Heart right ventricle (tissue), 16 donors: Measurements from ENCODE around the gene CD99L2. TPM values are rescaled to one million over a fixed set of nuclear protein-coding genes. Genes with fewer than 3 reads are reported as not detected.
A peak's percentile ranks its signal among the peaks of the same experiment; 100 is the strongest.

Source experiments
- ATAC-seq, 8 donors: fragments of 200-7000 bp; cut with Tn5 transposase; one replicate each; pipeline ENCODE4 v1.9.1; 2020; ENCODE audit warnings: mild to moderate bottlenecking in 8 of 8, moderate library complexity in 8 of 8, moderate number of reproducible peaks in 1 of 8
- DNase-seq, 2 donors: peaks; one replicate each; pipeline ENCODE4 v3.0.0-alpha.2; 2020
- H3K27ac ChIP-seq, 10 donors: fragments of 200-600 bp; sonication (generic) in 2 of 10; one replicate each; pipeline versions ENCODE4 v1.5.0 to v1.8.0; 2020 to 2022; ENCODE audit warnings: mild to moderate bottlenecking in 3 of 10
- H3K27me3 ChIP-seq, 7 donors: fragments of 200-600 bp; one replicate each; pipeline ENCODE4 v1.8.0; 2021 to 2022; ENCODE audit warnings: mild to moderate bottlenecking in 2 of 7
- H3K36me3 ChIP-seq, 9 donors: fragments of 200-600 bp; sonication (generic) in 1 of 9; one replicate each; pipeline versions ENCODE4 v1.5.0 to v1.8.0; 2020 to 2022; ENCODE audit warnings: mild to moderate bottlenecking in 2 of 9
- H3K4me1 ChIP-seq, 9 donors: fragments of 200-600 bp; sonication (generic) in 1 of 9; one replicate each; pipeline versions ENCODE4 v1.5.0 to v1.8.0; 2020 to 2022; ENCODE audit warnings: mild to moderate bottlenecking in 4 of 9
- H3K4me3 ChIP-seq, 10 donors: fragments of 200-600 bp; sonication (generic) in 2 of 10; one replicate each; pipeline versions ENCODE4 v1.5.0 to v1.8.0; 2020 to 2022; ENCODE audit warnings: mild to moderate bottlenecking in 7 of 10, moderate library complexity in 2 of 10
- H3K9me3 ChIP-seq, 11 donors: fragments of 200-600 bp in 10 of 11; sonication (generic) in 2 of 11; one replicate each; pipeline versions ENCODE4 v1.5.0 to v1.8.0; 2013 to 2022; ENCODE audit warnings: mild to moderate bottlenecking in 2 of 11, control low read depth in 1 of 11, moderate library complexity in 1 of 11
- WGBS, 2 donors: extraction: QIAGEN DNeasy Blood & Tissue Kit; methylation state at CpG; one replicate each; pipeline ENCODE4 v1.1.7; 2013; ENCODE audit warnings: inconsistent platforms in 1 of 2; 5-methylcytosine and 5-hydroxymethylcytosine counted together
- intact Hi-C, 10 donors: fragments of 100-400 bp; cut with DNase I; formaldehyde crosslinking; loops; one replicate each; pipeline versions ENCODE4 v1.11.1 to v1.14.2; 2022
- polyA plus RNA-seq, 2 donors: library from polyadenylated mRNA; stranded (reverse); fragments of 200-250 nt; gene quantifications; one replicate each; pipeline ENCODE4 v1.2.3, GENCODE V29; 2013
- total RNA-seq, 10 donors: library from RNA; stranded (reverse); fragmentation: NEBNext Ultra II Directional in 3 of 10; extraction: Animal tissue kit (Norgen Biotek cat#: 25700) in 3 of 10; gene quantifications; one replicate each; pipeline versions ENCODE4 v1.2.1 to v1.2.4, GENCODE V29; 2021 to 2023
- TF ChIP-seq, protein P1 (sequence below), 9 donors: fragments of 200-600 bp; sonication (generic) in 2 of 9; IDR thresholded peaks; one replicate each; pipeline versions ENCODE4 v1.5.0 to v1.8.0; 2021 to 2022; ENCODE audit warnings: antibody characterized with exemption in 9 of 9, mild to moderate bottlenecking in 5 of 9, moderate library complexity in 1 of 9
- donor health status: Arrhythmogenic right ventricular cardiomyopathy.
- donor health status: ischemic (EF 13 %, LVEDD 7.1; RV severe dilation, severe dysfunction).
- donor health status: healthy with polysubstance abuse.
- donor health status: DM: no; HTN: yes; CAD: no.
- donor health status: DM: no; HTN: no; CAD: no.
- donor health status: ischemic (EF 25% LVEDD 6.9; RV normal size, moderate dysfunction).
- donor health status: ischemic (EF 25% LVEDD 5.7; RV mildly dilated, moderate dysfunction).
- donor health status: healthy.
- donor health status: DM: yes; HTN: yes; CAD: no.
- donor health status: Ischemic cardiomyopathy.
- donor health status: ischemic (EF 35%, LVEDD 5.7; RV mildly dilated, moderate dysfunction).
- donor health status: nonischemic (EF 11% LVEDD 7.7; RV severe dilation, severe dysfunction).
- donor health status: DM: yes; HTN: yes; CAD: no.
- donor health status: PGD.
- donor health status: ischemic (EF 29% LVEDD 5.4; RV normal size, mild dysfunction).
- donor health status: nonischemic (EF 23%, LVEDD 6.1; RV moderate dilation, normal function).

CD99L2 gene
- total and polyA plus RNA-seq, 12 donors: 32.6 to 122 (median 78.8) TPM

DNA sequence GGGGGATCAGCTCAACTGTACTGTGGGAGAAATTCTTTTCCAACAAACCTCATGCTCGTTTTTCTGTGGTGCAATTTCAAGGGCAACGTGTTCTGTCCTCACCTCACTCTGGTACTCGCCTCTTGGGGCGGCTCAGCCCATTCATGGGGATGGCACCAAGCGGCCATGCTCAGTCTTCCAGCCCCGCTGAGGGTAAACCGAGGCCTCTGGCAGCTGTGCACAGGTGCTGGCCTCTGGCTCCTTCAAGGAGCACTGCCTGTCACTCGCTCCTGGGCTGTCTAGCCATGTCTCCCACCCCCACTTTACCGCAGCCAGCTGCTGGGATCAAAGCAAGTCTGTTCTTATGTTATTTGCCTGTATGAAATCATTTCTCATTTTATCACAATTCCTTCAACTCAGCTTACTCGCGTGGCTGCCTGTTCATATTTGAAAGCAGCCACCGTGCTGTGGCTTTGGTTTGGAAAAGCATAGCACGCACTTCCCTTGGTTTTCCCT, 135.1 kb downstream of the CD99L2 start:
- intact Hi-C loops: no loop called here
- ATAC-seq: no peak
- TF ChIP-seq, protein P1, sequence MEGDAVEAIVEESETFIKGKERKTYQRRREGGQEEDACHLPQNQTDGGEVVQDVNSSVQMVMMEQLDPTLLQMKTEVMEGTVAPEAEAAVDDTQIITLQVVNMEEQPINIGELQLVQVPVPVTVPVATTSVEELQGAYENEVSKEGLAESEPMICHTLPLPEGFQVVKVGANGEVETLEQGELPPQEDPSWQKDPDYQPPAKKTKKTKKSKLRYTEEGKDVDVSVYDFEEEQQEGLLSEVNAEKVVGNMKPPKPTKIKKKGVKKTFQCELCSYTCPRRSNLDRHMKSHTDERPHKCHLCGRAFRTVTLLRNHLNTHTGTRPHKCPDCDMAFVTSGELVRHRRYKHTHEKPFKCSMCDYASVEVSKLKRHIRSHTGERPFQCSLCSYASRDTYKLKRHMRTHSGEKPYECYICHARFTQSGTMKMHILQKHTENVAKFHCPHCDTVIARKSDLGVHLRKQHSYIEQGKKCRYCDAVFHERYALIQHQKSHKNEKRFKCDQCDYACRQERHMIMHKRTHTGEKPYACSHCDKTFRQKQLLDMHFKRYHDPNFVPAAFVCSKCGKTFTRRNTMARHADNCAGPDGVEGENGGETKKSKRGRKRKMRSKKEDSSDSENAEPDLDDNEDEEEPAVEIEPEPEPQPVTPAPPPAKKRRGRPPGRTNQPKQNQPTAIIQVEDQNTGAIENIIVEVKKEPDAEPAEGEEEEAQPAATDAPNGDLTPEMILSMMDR (IDR thresholded peaks at IDR 0.05): no peak
- Histone ChIP-seq H3K9me3 (no peaks in the 10 kb centered on the region), H3K4me3 (no peak overlapping the region), H3K27me3 (no peaks in the 10 kb centered on the region), H3K36me3 (peaks cover 0 to 18% (median 0%) of the 10 kb centered on the region in 9 donors), H3K4me1 (peaks cover 0 to 16% (median 10%) of the 10 kb centered on the region in 9 donors), H3K27ac (no peak overlapping the region)
- DNase-seq: no peak
- 79 to 89% methylated on average over 13 of the region's 13 CpGs for WGBS, 2 donors

GRCh38 chrX:150762258-150763165, 136.0 kb downstream of the CD99L2 start:
- 77 to 85% methylated on average over 36 of the region's 36 CpGs for WGBS, 2 donors
- ATAC-seq: peak in 1 of 8 donors; percentile 5
- peaks cover 0 to 25% (median 0%) of the 10 kb centered on the region in 9 donors for H3K36me3 ChIP-seq
- intact Hi-C loops: no loop called here
- no peak overlapping the region for H3K27ac ChIP-seq
- no peaks in the 10 kb centered on the region for H3K9me3 ChIP-seq
- peaks cover 0 to 11% (median 6%) of the 10 kb centered on the region in 9 donors for H3K4me1 ChIP-seq
- no peak overlapping the region for H3K4me3 ChIP-seq
- DNase-seq: no peak
- TF ChIP-seq, protein P1 (IDR thresholded peaks at IDR 0.05): no peak
- H3K27me3 ChIP-seq: no peaks in the 10 kb centered on the region

GRCh38 chrX:150761819-150762216, 136.7 kb downstream of the CD99L2 start:
- Histone ChIP-seq H3K27ac (no peak overlapping the region), H3K9me3 (no peaks in the 10 kb centered on the region), H3K4me3 (no peak overlapping the region), H3K27me3 (no peaks in the 10 kb centered on the region), H3K36me3 (peaks cover 0 to 25% (median 0%) of the 10 kb centered on the region in 9 donors), H3K4me1 (peaks cover 0 to 4% (median 0%) of the 10 kb centered on the region in 9 donors)
- 84 to 85% methylated on average over 8 of the region's 8 CpGs for WGBS, 2 donors
- TF ChIP-seq, protein P1 (IDR thresholded peaks at IDR 0.05): no peak
- ATAC-seq (no peak), DNase-seq (no peak)
- intact Hi-C loops: no loop called here

GRCh38 chrX:150761176-150761818, 137.2 kb downstream of the CD99L2 start:
- Histone ChIP-seq H3K27me3 (no peaks in the 10 kb centered on the region), H3K36me3 (peaks cover 0 to 25% (median 0%) of the 10 kb centered on the region in 9 donors), H3K4me3 (no peak overlapping the region), H3K4me1 (no peaks in the 10 kb centered on the region), H3K27ac (no peak overlapping the region), H3K9me3 (no peaks in the 10 kb centered on the region)
- ATAC-seq (no peak), DNase-seq (no peak)
- WGBS, 2 donors: 63 to 69% methylated on average over 7 of the region's 7 CpGs
- TF ChIP-seq, protein P1 (IDR thresholded peaks at IDR 0.05): no peak
- intact Hi-C loops: no loop called here
